Mesenchymal stem cell (in vitro differentiated cells and primary cell): ENCODE data around the gene SPAG4.

ENCODE experiments used
- DNase-seq: peaks from one replicate; pipeline ENCODE4 v3.0.0-alpha.2; 2013
- H2AFZ ChIP-seq: one replicate; pipeline ENCODE4 v1.6.1; 2013; ENCODE audit warnings: low read depth, mild to moderate bottlenecking, control low read depth, inconsistent platforms, low read length, moderate library complexity
- H2AK5ac ChIP-seq: 2 replicates; pipeline ENCODE4 v1.6.1; 2013; ENCODE audit warnings: low read length, moderate library complexity, mild to moderate bottlenecking, inconsistent platforms; ENCODE audit not compliant: severe bottlenecking
- H2BK120ac ChIP-seq: one replicate; pipeline ENCODE4 v1.6.1; 2013; ENCODE audit warnings: low read depth, mild to moderate bottlenecking, inconsistent platforms, low read length, moderate library complexity
- H2BK12ac ChIP-seq, 2 experiments: one replicate each; pipeline ENCODE4 v1.6.1; 2013; ENCODE audit warnings: inconsistent platforms in 2 of 2, low read length in 2 of 2, mild to moderate bottlenecking in 2 of 2, moderate library complexity in 2 of 2, control low read depth in 1 of 2
- H2BK15ac ChIP-seq: one replicate; pipeline ENCODE4 v1.6.1; 2013; ENCODE audit warnings: mild to moderate bottlenecking, low read depth, inconsistent platforms; ENCODE audit not compliant: poor library complexity, severe bottlenecking
- H2BK5ac ChIP-seq: 2 replicates; pipeline ENCODE4 v1.6.1; 2013; ENCODE audit warnings: low read depth, mild to moderate bottlenecking, low read length, control low read depth, inconsistent platforms; ENCODE audit not compliant: poor library complexity, severe bottlenecking
- H3K14ac ChIP-seq, 2 experiments: one replicate each; pipeline ENCODE4 v1.6.1; 2013; ENCODE audit warnings: inconsistent platforms in 2 of 2, low read length in 2 of 2, control low read depth in 1 of 2, mild to moderate bottlenecking in 1 of 2, moderate library complexity in 1 of 2
- H3K18ac ChIP-seq, 2 experiments: one replicate each; pipeline ENCODE4 v1.6.1; 2013; ENCODE audit warnings: inconsistent platforms in 2 of 2, low read length in 2 of 2, control low read depth in 1 of 2, low read depth in 1 of 2, mild to moderate bottlenecking in 1 of 2
- H3K23ac ChIP-seq, 2 experiments: one replicate each; pipeline ENCODE4 v1.6.1; 2013; ENCODE audit warnings: inconsistent platforms in 2 of 2, low read length in 2 of 2, mild to moderate bottlenecking in 2 of 2, moderate library complexity in 2 of 2, control low read depth in 1 of 2
- H3K27ac ChIP-seq: 2 replicates; pipeline ENCODE4 v1.5.1; 2013; ENCODE audit warnings: mild to moderate bottlenecking, moderate library complexity, low read length, control low read depth, inconsistent platforms; ENCODE audit not compliant: poor library complexity, severe bottlenecking
- H3K27me3 ChIP-seq, 2 experiments: 2 replicates each; pipeline versions ENCODE4 v1.6.1 to v1.7.0; 2013; ENCODE audit warnings: low read length in 2 of 2, mild to moderate bottlenecking in 2 of 2, moderate library complexity in 2 of 2, control low read depth in 1 of 2, inconsistent platforms in 1 of 2; ENCODE audit not compliant: control insufficient read depth in 1 of 2, insufficient read depth in 1 of 2
- H3K36me3 ChIP-seq, 2 experiments: 2 replicates each; pipeline versions ENCODE4 v1.6.1 to v1.7.0; 2013; ENCODE audit warnings: low read length in 2 of 2, control low read depth in 1 of 2, inconsistent platforms in 1 of 2, low read depth in 1 of 2, mild to moderate bottlenecking in 1 of 2; ENCODE audit not compliant: insufficient read depth in 2 of 2, control insufficient read depth in 1 of 2
- H3K4ac ChIP-seq, 2 experiments: one replicate each; pipeline ENCODE4 v1.6.1; 2013; ENCODE audit warnings: inconsistent platforms in 2 of 2, low read length in 2 of 2, mild to moderate bottlenecking in 2 of 2, moderate library complexity in 2 of 2, control low read depth in 1 of 2, low read depth in 1 of 2
- H3K4me1 ChIP-seq: 2 replicates; pipeline ENCODE4 v1.6.1; 2013; ENCODE audit warnings: low read depth, low read length, control low read depth; ENCODE audit not compliant: control insufficient read depth, insufficient read depth
- H3K4me2 ChIP-seq: 2 replicates; pipeline ENCODE4 v1.6.1; 2013; ENCODE audit warnings: low read length, mild to moderate bottlenecking, inconsistent platforms; ENCODE audit not compliant: poor library complexity, severe bottlenecking
- H3K4me3 ChIP-seq, 2 experiments: 2 replicates each; pipeline versions ENCODE4 v1.5.1 to v1.7.0; 2013; ENCODE audit warnings: low read length in 2 of 2, mild to moderate bottlenecking in 2 of 2, control low read depth in 1 of 2, low read depth in 1 of 2; ENCODE audit not compliant: insufficient read depth in 1 of 2
- H3K79me1 ChIP-seq: replicated peaks from 2 replicates; pipeline ENCODE4 v1.6.1; 2013; ENCODE audit warnings: mild to moderate bottlenecking, control low read depth, low read length, inconsistent platforms; ENCODE audit not compliant: poor library complexity, severe bottlenecking
- H3K9ac ChIP-seq: 2 replicates; pipeline ENCODE4 v1.7.0; 2013; ENCODE audit warnings: mild to moderate bottlenecking, low read length, moderate library complexity
- H3K9me3 ChIP-seq: 2 replicates; pipeline ENCODE4 v1.7.0; 2013; ENCODE audit warnings: mild to moderate bottlenecking, low read length; ENCODE audit not compliant: control insufficient read depth
- H4K8ac ChIP-seq: one replicate; pipeline ENCODE4 v1.6.1; 2013; ENCODE audit warnings: inconsistent platforms, mild to moderate bottlenecking, low read length, moderate library complexity
- H4K91ac ChIP-seq: one replicate; pipeline ENCODE4 v1.6.1; 2013; ENCODE audit warnings: mild to moderate bottlenecking, low read length, inconsistent platforms
- WGBS: methylation state at CpG from one replicate; pipeline ENCODE4 v1.1.7; 2013; ENCODE audit warnings: mixed read lengths; 5-methylcytosine and 5-hydroxymethylcytosine counted together

Gene SPAG4

GRCh38 chr20:35635652-35636051 lies 20.0 kb downstream of the SPAG4 start:
- Histone ChIP-seq H3K4me3 (no peak overlapping the region), H3K4ac (no peak overlapping the region), H2AK5ac (no peak overlapping the region), H4K91ac (no peak overlapping the region), H3K9ac (no peak overlapping the region), H3K27me3 (no peaks in the 10 kb centered on the region), H3K23ac (no peak overlapping the region), H2AFZ (no peak overlapping the region), H3K4me1 (peaks cover 10% of the 10 kb centered on the region), H2BK15ac (no peak overlapping the region), H2BK5ac (no peak overlapping the region), H3K9me3 (no peaks in the 10 kb centered on the region), H3K36me3 (peaks cover 23 to 28% of the 10 kb centered on the region in 2 experiments), H3K18ac (no peak overlapping the region), H3K14ac (no peak overlapping the region), H3K4me2 (no peak overlapping the region), H3K27ac (no peak overlapping the region), H3K79me1 (peaks cover 34% of the 10 kb centered on the region), H2BK120ac (no peak overlapping the region), H2BK12ac (no peak overlapping the region), H4K8ac (no peak overlapping the region)
- WGBS = 97% methylated on average over 4 of the region's 4 CpGs
- DNase-seq = no peak

GRCh38 chr20:35636095-35636494 lies 20.5 kb downstream of the SPAG4 start:
- peaks cover 34% of the 10 kb centered on the region for H3K79me1 ChIP-seq
- no peak overlapping the region for H2BK12ac ChIP-seq
- H2AK5ac ChIP-seq = no peak overlapping the region
- H3K4me1 ChIP-seq = peaks cover 10% of the 10 kb centered on the region
- H3K36me3 ChIP-seq = peaks cover 19 to 23% of the 10 kb centered on the region in 2 experiments
- H3K9me3 ChIP-seq = no peaks in the 10 kb centered on the region
- no peak overlapping the region for H4K8ac ChIP-seq
- no peak overlapping the region for H3K9ac ChIP-seq
- H3K27ac ChIP-seq = no peak overlapping the region
- H2AFZ ChIP-seq = no peak overlapping the region
- no peak overlapping the region for H3K14ac ChIP-seq
- no peak for DNase-seq
- 89% methylated on average over 1 of the region's 2 CpGs for WGBS
- no peaks in the 10 kb centered on the region for H3K27me3 ChIP-seq
- H3K23ac ChIP-seq = no peak overlapping the region
- no peak overlapping the region for H2BK15ac ChIP-seq
- H2BK120ac ChIP-seq = no peak overlapping the region
- H3K4me3 ChIP-seq = no peak overlapping the region
- no peak overlapping the region for H3K18ac ChIP-seq
- H2BK5ac ChIP-seq = no peak overlapping the region
- H3K4me2 ChIP-seq = no peak overlapping the region
- no peak overlapping the region for H4K91ac ChIP-seq
- no peak overlapping the region for H3K4ac ChIP-seq

GRCh38 chr20:35637276-35637675 lies 21.6 kb downstream of the SPAG4 start:
- no peak overlapping the region for H3K23ac ChIP-seq
- no peak overlapping the region for H3K4me2 ChIP-seq
- no peak overlapping the region for H3K14ac ChIP-seq
- H3K36me3 ChIP-seq = peaks cover 7 to 21% of the 10 kb centered on the region in 2 experiments
- no peaks in the 10 kb centered on the region for H3K27me3 ChIP-seq
- peaks cover 30% of the 10 kb centered on the region for H3K79me1 ChIP-seq
- no peak overlapping the region for H2BK120ac ChIP-seq
- no peak overlapping the region for H3K4ac ChIP-seq
- DNase-seq = no peak
- no peak overlapping the region for H2AK5ac ChIP-seq
- H4K91ac ChIP-seq = no peak overlapping the region
- no peak overlapping the region for H4K8ac ChIP-seq
- no peak overlapping the region for H2BK12ac ChIP-seq
- H2AFZ ChIP-seq = no peak overlapping the region
- H2BK5ac ChIP-seq = no peak overlapping the region
- WGBS = 97% methylated on average over 6 of the region's 6 CpGs
- no peak overlapping the region for H2BK15ac ChIP-seq
- no peak overlapping the region for H3K9ac ChIP-seq
- H3K9me3 ChIP-seq = no peaks in the 10 kb centered on the region
- peaks cover 8% of the 10 kb centered on the region for H3K4me1 ChIP-seq
- no peak overlapping the region for H3K18ac ChIP-seq
- no peak overlapping the region for H3K27ac ChIP-seq
- no peak overlapping the region for H3K4me3 ChIP-seq

GRCh38 chr20:35638751-35639150 lies 23.1 kb downstream of the SPAG4 start:
- Histone ChIP-seq H3K27me3 (no peaks in the 10 kb centered on the region), H2AFZ (no peak overlapping the region), H3K14ac (no peak overlapping the region), H3K4me2 (no peak overlapping the region), H2BK12ac (no peak overlapping the region), H3K18ac (no peak overlapping the region), H3K4ac (no peak overlapping the region), H2BK120ac (no peak overlapping the region), H2AK5ac (no peak overlapping the region), H3K4me1 (peaks cover 8% of the 10 kb centered on the region), H3K9ac (no peak overlapping the region), H3K36me3 (peaks cover 3 to 11% of the 10 kb centered on the region in 2 experiments), H2BK15ac (no peak overlapping the region), H3K27ac (no peak overlapping the region), H2BK5ac (no peak overlapping the region), H3K79me1 (peaks cover 27% of the 10 kb centered on the region), H3K23ac (no peak overlapping the region), H3K4me3 (no peak overlapping the region), H3K9me3 (no peaks in the 10 kb centered on the region), H4K91ac (no peak overlapping the region), H4K8ac (no peak overlapping the region)
- WGBS = no CpG with 5 or more reads among the region's 2 CpGs
- DNase-seq = no peak
